Measurements from ENCODE around the gene ATP12A.
"Not testable (repeated sequence)": the region's sequence is repeated elsewhere in the genome, so short reads cannot be mapped to it uniquely, and the experiment has no call there.

The ATP12A gene

DNA sequence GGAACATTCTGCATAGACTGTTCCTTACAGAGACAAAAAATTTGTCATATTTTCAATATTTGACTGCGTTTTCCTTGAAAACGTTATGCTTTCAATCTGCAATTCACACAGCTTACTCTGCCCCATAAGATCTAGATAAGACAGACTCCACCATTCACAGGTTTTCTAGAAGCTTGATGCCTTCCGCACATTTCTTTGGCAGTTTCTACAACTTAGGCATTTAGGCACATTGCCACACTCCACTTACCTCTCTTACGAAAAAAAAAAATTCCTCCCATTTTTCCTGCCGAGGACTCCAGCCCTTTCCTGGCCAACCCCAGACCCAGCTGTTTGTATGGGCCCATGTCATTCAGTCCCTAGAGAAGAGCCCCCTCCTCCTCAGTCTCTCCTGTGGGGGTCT is 11.2 kb downstream of the ATP12A start:
- no peak for DNase-seq

- no peak for DNase-seq
Observed at GRCh38 chr13:24692561-24692960, 12.4 kb downstream of the ATP12A start.

DNA sequence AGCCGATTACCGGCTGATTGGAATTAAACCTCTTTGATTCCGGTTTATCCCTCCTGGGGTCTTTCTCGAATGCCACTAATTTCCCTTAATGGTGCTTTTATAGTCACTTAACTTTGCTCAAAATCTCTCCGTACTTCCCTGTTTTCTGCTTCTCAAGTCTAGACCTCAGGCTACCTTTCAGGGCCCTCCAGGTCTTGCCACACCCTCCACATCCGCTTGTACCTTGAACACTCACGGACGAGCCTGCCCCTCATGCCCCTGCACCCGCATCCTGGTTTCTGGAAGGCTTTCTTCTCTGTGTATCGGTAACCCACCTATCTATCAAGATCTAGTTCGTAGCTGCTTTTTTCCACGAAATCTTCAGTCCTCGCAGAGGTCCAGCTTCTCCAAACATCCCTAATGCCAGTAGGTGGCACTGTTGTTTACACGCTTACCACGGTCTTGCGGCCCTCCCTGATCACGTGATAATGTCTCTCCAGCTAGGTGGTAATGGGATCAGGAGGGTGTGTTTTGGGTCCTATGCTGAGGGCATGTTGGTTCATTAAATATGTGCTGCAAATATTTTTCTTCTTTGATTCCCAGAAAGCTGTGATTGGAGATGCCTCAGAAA is 13.8 kb downstream of the ATP12A start:
- peak in 1 of 2 experiments; percentile 52 for DNase-seq

DNA sequence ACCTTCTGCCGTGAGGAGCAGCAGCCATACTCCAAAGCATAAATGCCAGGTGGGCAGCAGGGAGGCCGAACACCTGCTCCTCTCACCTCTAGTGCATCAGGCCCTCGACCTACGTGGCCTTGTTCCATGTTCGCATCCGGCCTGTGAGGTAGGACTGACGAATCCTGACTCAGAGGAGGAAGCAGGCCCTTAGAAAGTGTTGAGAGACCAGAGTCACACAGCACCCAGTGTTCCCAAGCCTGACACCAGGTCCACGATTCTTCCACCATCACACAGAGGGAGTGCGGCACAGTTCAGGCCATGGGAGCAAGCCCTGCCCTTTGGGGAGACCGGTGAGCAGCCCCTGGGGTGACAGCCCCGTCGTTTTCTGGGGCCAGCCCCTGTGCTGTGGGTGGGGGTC is 14.7 kb downstream of the ATP12A start:
- no peak for DNase-seq

- no peak for DNase-seq
Observed at GRCh38 chr13:24698686-24699085, 18.5 kb downstream of the ATP12A start.

GRCh38 chr13:24699541-24699940 is 19.3 kb downstream of the ATP12A start:
- DNase-seq: no peak

GRCh38 chr13:24700539-24700938 is 20.3 kb downstream of the ATP12A start:
- no peak for DNase-seq

GRCh38 chr13:24706886-24707585 is 26.8 kb downstream of the ATP12A start:
- DNase-seq: no peak

DNA sequence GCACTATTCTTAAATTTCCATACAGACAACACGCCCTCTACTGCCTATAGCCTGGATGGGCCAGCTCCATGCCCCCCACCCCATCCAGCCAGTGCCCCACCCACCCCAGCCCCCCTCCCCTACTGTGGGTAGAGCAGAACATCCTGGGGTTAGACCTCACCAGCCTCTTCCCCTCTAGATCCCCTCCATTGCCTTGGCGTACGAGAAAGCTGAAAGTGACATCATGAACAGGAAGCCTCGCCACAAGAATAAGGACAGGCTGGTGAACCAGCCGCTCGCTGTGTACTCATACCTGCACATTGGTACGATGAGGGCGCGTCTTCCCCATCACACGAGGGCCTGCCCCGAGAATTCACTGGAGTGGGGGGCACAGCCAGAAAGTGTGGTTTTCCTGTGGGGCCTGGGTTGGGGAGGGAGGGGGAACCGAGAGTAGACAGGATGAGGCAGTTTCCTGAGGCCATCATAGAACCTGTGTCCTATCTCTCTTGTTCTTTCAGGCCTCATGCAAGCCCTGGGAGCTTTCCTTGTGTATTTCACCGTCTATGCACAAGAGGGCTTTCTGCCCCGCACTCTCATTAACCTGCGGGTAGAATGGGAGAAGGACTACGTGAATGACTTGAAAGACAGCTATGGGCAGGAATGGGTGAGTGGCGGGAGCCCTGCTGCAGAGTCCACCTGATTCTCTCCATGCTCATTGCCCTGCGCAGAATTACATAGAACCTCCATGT is 29.1 kb downstream of the ATP12A start:
- DNase-seq: no peak

DNA sequence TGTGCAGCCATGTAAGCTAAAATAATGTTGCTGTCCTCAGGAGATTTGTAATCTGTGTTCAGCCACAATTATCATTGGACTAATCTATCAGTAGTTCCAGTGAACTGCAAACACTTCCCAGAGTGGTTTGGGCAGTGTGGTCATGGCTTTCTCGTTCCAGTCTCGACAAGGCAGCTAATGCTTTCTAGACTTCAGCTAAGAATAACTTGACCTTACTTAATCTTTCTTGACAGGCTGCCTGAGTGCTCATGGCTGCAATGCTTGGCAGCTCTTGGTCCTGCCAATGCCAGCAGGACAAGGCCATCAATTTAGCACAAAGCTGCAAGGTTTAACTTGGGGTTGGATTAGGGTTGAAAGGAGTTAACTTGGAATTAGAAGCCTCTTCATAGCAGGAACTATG is 32.8 kb downstream of the ATP12A start:
- DNase-seq: no peak

- DNase-seq: no peak
Observed at GRCh38 chr13:24716011-24716410, 35.8 kb downstream of the ATP12A start.

DNA sequence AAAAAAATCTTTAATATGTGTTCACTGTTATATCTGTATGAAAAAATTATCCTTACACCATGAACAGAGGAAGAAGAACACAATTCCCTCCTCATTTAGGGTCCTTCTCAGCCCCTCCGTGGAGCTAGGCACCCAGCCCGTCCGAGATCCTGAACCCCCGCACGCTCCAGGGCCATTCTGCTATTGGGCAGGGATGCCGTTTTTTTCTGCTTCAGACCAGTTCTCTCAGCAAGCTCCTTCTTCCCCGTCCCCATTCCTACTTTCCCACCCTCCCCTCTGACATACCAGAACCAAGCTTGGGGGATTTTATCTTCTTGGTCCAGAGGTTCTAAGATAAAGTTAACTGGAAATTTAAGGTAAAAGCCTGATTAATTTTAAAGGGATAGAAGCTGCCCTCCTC is 36.2 kb downstream of the ATP12A start:
- no peak for DNase-seq

DNA sequence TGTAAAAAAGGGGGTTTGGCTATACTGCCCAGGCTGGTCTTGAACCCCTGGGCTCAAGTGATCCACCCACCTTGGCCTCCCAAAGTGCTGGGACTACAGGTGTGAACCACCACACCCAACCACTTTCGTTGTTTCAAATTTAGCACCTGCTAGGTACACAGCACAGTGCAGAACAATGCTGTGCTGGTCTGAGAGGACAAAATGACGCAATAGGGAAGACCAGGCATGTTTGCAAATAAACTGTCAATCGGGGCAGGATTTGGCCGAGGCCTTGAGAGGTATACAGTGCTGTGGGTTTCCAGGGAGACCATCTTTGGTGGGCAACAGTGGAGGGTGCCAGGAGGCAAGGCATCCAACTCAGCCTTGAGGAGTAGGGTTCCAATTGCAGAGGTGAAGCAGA is 37.0 kb downstream of the ATP12A start:
- no peak for DNase-seq

DNA sequence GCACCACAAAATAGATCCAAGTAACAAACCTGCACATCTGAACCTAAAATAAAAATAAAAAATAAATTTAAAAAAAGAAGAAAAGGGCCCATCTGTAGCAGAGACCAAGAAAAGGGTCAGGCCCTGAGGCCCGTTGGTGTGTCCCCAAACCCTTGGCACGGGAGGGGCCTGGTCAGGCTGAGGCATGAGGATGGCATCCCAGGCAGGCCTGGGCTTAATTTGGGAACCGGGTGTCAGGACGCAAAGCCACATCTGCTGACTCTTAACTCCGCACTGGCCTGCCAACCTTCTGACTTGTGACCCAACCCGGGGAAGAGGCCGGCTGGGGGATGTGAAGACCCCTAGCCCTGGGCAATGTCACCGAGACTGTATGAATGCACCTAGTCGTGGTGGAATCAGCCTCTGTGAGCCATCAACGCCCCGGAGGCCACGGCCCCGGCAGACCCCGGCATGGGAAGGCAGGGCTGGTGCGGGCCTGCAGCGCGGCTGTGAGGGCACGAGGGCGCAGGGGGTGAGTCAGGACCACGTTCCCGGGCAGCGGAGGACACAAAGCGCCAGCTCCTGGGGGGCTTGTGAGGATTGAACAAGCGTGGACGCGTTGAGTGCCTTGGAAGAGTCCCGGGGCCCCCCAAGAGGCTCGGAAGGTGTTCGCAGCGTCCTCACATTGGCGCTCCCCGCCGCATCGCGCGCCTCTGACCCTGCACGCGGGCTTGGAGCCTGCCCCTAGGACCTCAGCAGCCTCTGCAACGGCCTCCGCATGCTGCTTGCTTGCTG is 38.2 kb downstream of the ATP12A start:
- no peak for DNase-seq

DNA sequence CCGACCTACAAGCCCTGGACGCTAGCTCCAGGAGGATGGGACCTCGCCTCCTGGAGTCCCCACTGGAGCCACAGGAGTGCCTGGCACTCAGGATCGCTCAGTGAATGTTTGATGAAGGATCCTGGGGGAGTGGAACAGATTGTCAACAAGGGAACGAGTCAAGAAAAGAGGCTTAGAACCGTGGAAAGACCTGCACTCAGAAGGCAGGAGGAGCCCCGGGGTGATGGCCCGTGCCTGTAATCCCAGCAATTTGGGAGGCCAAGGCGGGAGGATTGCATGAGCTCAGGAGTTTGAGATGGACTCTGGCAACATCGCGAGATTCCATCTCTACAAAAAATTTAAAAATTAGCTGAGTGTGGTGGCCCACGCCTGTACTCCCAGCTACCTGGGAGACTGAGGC is 38.9 kb downstream of the ATP12A start:
- DNase-seq: no peak

DNA sequence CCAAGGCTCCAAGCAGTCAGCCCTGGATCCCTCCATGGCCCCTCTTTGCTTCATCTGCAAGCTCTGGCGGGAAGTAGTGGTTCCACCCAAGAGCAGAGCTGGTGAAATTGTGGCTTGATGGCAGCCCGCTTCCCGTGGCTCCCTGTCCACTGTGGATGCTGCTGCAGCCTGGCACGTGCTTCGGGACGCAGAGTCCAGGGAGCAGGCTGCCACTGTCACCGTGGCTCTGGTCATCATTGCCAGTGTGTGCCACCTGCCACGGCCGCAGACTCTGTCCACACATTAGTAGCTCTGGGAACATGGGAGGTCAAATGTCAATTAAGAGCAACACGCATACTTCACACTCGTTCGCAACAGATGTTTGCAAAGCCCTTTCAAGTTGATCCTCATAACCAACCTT is 43.0 kb downstream of the ATP12A start:
- DNase-seq: no peak

DNA sequence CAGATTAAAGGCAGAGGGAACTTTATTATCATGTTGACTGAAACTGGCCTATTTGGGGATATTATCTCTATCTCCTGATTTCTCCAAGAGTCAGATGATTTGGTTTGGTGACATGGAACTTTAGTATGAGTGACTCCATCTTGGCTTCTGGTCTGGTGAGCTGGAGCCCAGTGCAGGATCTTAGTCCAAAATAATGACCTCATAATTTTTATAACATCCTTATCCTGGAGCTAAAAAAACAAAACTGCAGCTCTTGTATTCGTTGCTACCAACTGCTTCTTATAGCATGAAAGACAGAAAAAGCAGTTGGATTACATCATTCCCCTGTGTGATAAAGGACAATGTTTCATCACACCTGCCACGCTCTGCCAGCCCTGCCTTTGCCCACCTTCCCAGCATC is 44.5 kb downstream of the ATP12A start:
- DNase-seq: no peak

DNA sequence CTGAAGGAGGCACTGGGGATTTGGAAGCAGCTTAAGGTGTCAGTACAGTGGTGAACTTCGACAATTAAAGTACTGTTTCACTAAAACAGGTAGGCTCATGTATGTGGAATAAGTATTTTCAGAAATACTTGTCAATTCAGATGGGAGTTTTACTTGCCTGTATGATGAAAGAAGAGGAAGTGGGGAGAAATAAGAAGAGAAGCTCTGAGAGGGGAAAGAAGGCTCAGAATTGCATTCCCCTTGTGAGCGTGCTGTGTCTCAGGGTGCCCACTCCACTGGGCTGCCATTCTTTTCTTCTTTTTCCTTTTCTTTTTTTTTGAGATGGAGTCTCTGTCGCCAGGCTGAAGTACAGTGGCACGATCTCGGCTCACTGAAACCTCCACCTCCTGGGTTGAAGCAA is 45.2 kb downstream of the ATP12A start:
- no peak for DNase-seq

GRCh38 chr13:24727731-24728601 is 47.8 kb downstream of the ATP12A start:
- DNase-seq: peak in 1 of 2 experiments; percentile 9

DNA sequence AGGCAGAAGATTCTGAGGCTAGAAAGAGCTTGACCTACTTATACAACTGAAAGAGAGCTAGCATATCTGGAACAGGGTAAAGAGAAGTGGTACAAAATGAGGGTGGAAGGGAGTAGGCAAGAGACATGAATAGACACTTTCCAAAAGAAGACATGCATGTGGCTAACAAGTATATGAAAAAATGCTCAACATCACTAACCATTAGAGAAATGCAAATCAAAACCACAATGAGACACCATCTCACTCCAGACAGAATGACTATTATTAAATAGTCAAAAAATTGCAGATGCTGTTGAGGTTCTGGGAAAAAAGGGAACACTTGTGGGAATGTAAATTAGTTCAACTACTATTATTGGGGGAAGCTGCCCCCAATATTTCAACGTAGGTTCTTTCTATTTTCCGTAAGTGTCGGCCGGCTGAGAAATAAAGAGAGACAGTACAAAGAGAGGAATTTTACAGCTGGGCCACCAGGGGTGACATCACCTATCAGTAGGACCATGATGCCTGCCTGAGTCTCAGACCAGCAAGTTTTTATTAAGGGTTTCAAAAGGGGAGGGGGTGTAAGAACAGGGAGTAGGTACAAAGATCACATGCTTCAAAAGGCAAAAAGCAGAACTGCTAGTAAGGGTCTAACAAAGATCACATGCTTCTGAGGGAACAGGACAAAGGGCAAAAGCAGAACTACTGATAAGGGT is 50.8 kb downstream of the ATP12A start:
- DNase-seq: not testable (repeated sequence)

DNA sequence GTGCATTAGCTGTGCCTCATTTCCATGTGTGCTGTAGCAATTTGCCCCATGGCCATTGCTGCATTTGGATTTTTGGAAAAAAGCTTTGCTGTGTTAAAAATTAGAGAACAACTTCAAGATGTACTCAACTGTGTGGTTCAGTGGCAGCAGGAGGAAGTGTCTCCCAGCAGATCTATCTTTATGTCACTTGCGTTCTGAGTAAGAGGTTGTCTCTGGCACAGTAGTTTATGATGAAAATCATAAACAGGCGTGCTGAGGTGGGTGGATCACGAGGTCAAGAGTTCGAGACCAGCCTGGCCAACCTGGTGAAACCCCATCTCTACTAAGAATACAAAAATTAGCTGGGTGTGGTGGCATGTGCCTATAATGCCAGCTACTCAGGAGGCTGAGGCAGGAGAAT is 54.7 kb downstream of the ATP12A start:
- DNase-seq: no peak

DNA sequence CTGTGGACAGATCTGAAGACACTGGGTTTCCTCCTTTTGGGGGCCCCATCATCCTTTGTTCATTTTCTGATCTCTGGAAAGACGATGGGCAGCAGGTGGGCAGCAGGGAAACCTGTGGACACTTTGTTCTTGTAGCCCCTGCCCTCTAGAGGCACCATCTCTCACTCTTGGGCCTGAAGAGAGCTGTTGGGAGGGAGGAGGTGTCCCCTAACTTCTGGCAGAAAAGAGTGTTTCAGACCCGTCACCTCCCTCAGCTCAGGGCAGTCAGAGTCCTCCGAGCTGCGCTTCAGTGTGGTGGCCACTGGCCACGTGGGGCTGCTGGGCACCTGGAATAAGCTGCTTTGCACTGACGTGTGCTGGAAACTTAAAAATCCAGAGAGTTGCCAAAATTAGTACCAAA is 56.8 kb downstream of the ATP12A start:
- DNase-seq: no peak

Measured in NCI-H187 (cell line).